K562 (cell line): ENCODE results near the gene SFRP5. TPM values are rescaled to one million over a fixed set of nuclear protein-coding genes. Genes with fewer than 3 reads are reported as not detected.

ENCODE experiments used
- ATAC-seq: fragments of 200-7000 bp; cut with Tn5 transposase; 3 replicates; pipeline ENCODE4 v1.9.1; 2020; ENCODE audit warnings: moderate library complexity
- BruUV-seq: library from RNA; stranded (reverse); fragments of 400-500 nt; replicated peaks from 2 replicates; lab custom pipeline; 2021; lab: Mats Ljungman, UMichigan
- CTCF ChIA-PET: fragments of 300-600 bp; formaldehyde crosslinking; extraction: SDS; loops from one replicate; lab custom pipeline; 2021; ENCODE audit warnings: low intra/inter-chr PET ratio; lab: Yijun Ruan, JAX
- POLR2A ChIA-PET: fragments of 300-600, 350-650 bp; sonication (Branson Sonifier 250); formaldehyde crosslinking; extraction: SDS; loops from one replicate; lab custom pipeline; 2021; ENCODE audit warnings: antibody characterized with exemption, inconsistent platforms; lab: Yijun Ruan, JAX
- DNase-seq, 4 experiments: peaks; one replicate each; pipeline versions ENCODE4 v3.0.0 to v3.0.0-alpha.2; 2011 to 2018; ENCODE audit warnings: low spot score in 3 of 4, mixed read lengths in 3 of 4; ENCODE audit errors: extremely low read depth in 1 of 4
- FAIRE-seq: peaks from 2 replicates; lab custom pipeline; 2011; peaks lifted over from hg19 to GRCh38; lab: Jason Lieb, UNC
- H2AFZ ChIP-seq: 2 replicates; pipeline ENCODE4 v1.6.0; 2011; ENCODE audit warnings: low read depth, low read length, control low read depth, inconsistent platforms
- H3K27ac ChIP-seq: fragments of 200-600 bp; 3 replicates; pipeline ENCODE4 v1.8.0; 2011; ENCODE audit warnings: low read depth, mild to moderate bottlenecking, control low read depth, inconsistent platforms, low read length, moderate library complexity, mixed read lengths; ENCODE audit errors: extremely low read depth
- H3K27me3 ChIP-seq, 2 experiments: fragments of 300-600 bp in 1 of 2; 2 replicates in 1 of 2; 3 replicates in 1 of 2; pipeline versions ENCODE4 v1.6.0 to v1.8.0; 2011; ENCODE audit warnings: inconsistent platforms in 2 of 2, low read length in 2 of 2, mild to moderate bottlenecking in 1 of 2, mixed read lengths in 1 of 2, moderate library complexity in 1 of 2; ENCODE audit not compliant: control insufficient read depth in 2 of 2, insufficient read depth in 2 of 2
- H3K36me3 ChIP-seq: fragments of 300-600 bp; 3 replicates; pipeline ENCODE4 v1.8.0; 2011; ENCODE audit warnings: mild to moderate bottlenecking, low read length, inconsistent platforms; ENCODE audit not compliant: control insufficient read depth, insufficient read depth
- H3K4me1 ChIP-seq, 2 experiments: fragments of 200-600 bp in 1 of 2; replicated peaks in 1 of 2; 2 replicates in 1 of 2; 3 replicates in 1 of 2; pipeline versions ENCODE4 v1.5.1 to v1.8.0; 2011; ENCODE audit warnings: inconsistent platforms in 2 of 2, low read length in 2 of 2, mild to moderate bottlenecking in 1 of 2, mixed read lengths in 1 of 2, moderate library complexity in 1 of 2; ENCODE audit not compliant: control insufficient read depth in 2 of 2, insufficient read depth in 2 of 2
- H3K4me2 ChIP-seq: 2 replicates; pipeline ENCODE4 v1.6.1; 2011; ENCODE audit warnings: low read length, control low read depth, inconsistent platforms, mixed read lengths; ENCODE audit not compliant: insufficient read depth
- H3K4me3 ChIP-seq: fragments of 200-600 bp; sonication (generic), shearing (Covaris generic); 2 replicates; pipeline ENCODE4 v1.5.1; 2016; ENCODE audit warnings: control low read depth, inconsistent platforms
- H3K79me2 ChIP-seq: fragments of 200-600 bp; 3 replicates; pipeline ENCODE4 v1.8.0; 2011; ENCODE audit warnings: low read length, inconsistent platforms; ENCODE audit not compliant: control insufficient read depth, insufficient read depth
- H3K9ac ChIP-seq, 2 experiments: 2 replicates each; pipeline versions ENCODE4 v1.6.0 to v1.6.1; 2011; ENCODE audit warnings: low read depth in 2 of 2, low read length in 2 of 2, control low read depth in 1 of 2, inconsistent platforms in 1 of 2, mild to moderate bottlenecking in 1 of 2, mixed read lengths in 1 of 2; ENCODE audit not compliant: insufficient read depth in 1 of 2
- H3K9me1 ChIP-seq: one replicate; pipeline ENCODE4 v1.6.0; 2011; ENCODE audit warnings: inconsistent platforms, mild to moderate bottlenecking, low read length, moderate library complexity; ENCODE audit not compliant: control insufficient read depth, insufficient read depth
- H3K9me3 ChIP-seq: replicated peaks from 2 replicates; pipeline ENCODE4 v1.5.1; 2011; ENCODE audit warnings: low read depth, low read length, inconsistent platforms; ENCODE audit not compliant: control insufficient read depth, insufficient read depth
- H4K20me1 ChIP-seq: replicated peaks from 2 replicates; pipeline ENCODE4 v1.6.1; 2011; ENCODE audit warnings: low read length, inconsistent platforms, mixed read lengths; ENCODE audit not compliant: control insufficient read depth, insufficient read depth
- ARID1B ChIP-seq: fragments of 450-650 bp; IDR thresholded peaks from 2 replicates; pipeline ENCODE4 v1.6.1; 2016; ENCODE audit warnings: antibody characterized with exemption, mild to moderate bottlenecking, inconsistent platforms
- FOSL1 ChIP-seq: fragments of 200-800 bp; sonication (Bioruptor generic); conservative IDR thresholded peaks from 2 replicates; pipeline ENCODE4 v1.6.1; 2016; ENCODE audit warnings: missing genetic modification characterization, missing compliant biosample characterization
- JUND ChIP-seq, 2 experiments: IDR thresholded peaks; 2 replicates in 1 of 2; 3 replicates in 1 of 2; pipeline ENCODE4 v1.6.1; 2011; ENCODE audit warnings: borderline replicate concordance in 2 of 2, low read depth in 2 of 2, low read length in 2 of 2, improper control_type of control experiment in 1 of 2, missing biosample characterization in 1 of 2, missing genetic modification characterization in 1 of 2, missing genetic modification reagents in 1 of 2
- MAFF ChIP-seq: IDR thresholded peaks from 2 replicates; pipeline ENCODE4 v1.6.1; 2012; ENCODE audit warnings: low read length, improper control_type of control experiment
- NFE2L1 ChIP-seq: fragments of 450-650 bp; IDR thresholded peaks from 2 replicates; pipeline ENCODE4 v1.6.1; 2016; ENCODE audit warnings: missing genetic modification characterization, low read depth, mild to moderate bottlenecking, missing compliant biosample characterization, moderate library complexity, borderline replicate concordance
- RBBP5 ChIP-seq: fragments of 200-600 bp; sonication (generic); IDR thresholded peaks from 2 replicates; pipeline ENCODE4 v1.6.1; 2012; ENCODE audit warnings: borderline replicate concordance, mild to moderate bottlenecking, low read length, control low read depth, inconsistent platforms; ENCODE audit not compliant: insufficient read depth, poor library complexity, severe bottlenecking
- RBM15 ChIP-seq: fragments of 200-400 bp; formaldehyde crosslinking; IDR thresholded peaks from 2 replicates; pipeline ENCODE4 v1.6.1; 2018; ENCODE audit warnings: mild to moderate bottlenecking, low read length, moderate library complexity; ENCODE audit not compliant: insufficient read depth
- TAL1 ChIP-seq: fragments of 450-650 bp; IDR thresholded peaks from 2 replicates; pipeline ENCODE4 v1.6.1; 2016; ENCODE audit warnings: mild to moderate bottlenecking
- TCF3 ChIP-seq: sonication (generic); formaldehyde crosslinking; IDR thresholded peaks from 2 replicates; pipeline ENCODE4 v1.4.0; 2020; ENCODE audit warnings: mild to moderate bottlenecking, missing genetic modification reagents
- ZNF766 ChIP-seq: fragments of 200-800 bp; sonication (Bioruptor generic); conservative IDR thresholded peaks from 2 replicates; pipeline ENCODE4 v1.6.1; 2016; ENCODE audit warnings: missing genetic modification characterization, missing compliant biosample characterization
- WGBS: fragments of 100-300 bp; shearing (Covaris generic); methylation state at CpG from one replicate; pipeline ENCODE4 v1.1.6; 2016; ENCODE audit warnings: low coverage, mixed read lengths; ENCODE audit not compliant: insufficient coverage; ENCODE audit errors: missing lambda C conversion rate; 5-methylcytosine and 5-hydroxymethylcytosine counted together
- in situ Hi-C: fragments of 300-500 bp; cut with MboI; formaldehyde crosslinking; loops from 4 replicates; pipeline ENCODE4 v1.15.0; 2018; ENCODE audit warnings: inconsistent platforms, mixed read lengths
- intact Hi-C: fragments of 100-400 bp; cut with micrococcal nuclease; formaldehyde crosslinking; loops from 2 replicates; pipeline ENCODE4 v1.14.2; 2022
- polyA plus RNA-seq, 8 experiments: library from polyadenylated mRNA; depleted of rRNA in 4 of 8; stranded (reverse) in 5 of 8; unstranded in 3 of 8; fragments of >200 nt; fragmentation: Nextera tagmentation in 2 of 8; fragmentation: Illumina TruSeq in 1 of 8; extraction: Ambion mirVana in 2 of 8; extraction: Trizol in 1 of 8; gene quantifications; 2 replicates each; pipeline versions ENCODE4 v1.2.1 to v1.2.3, GENCODE V29; 2011 to 2014; ENCODE audit warnings: inconsistent platforms in 1 of 8, missing spikeins in 1 of 8
- total RNA-seq, 7 experiments: library from RNA; depleted of rRNA in 6 of 7; stranded (reverse); fragments of >200 nt in 6 of 7; fragmentation: Illumina TruSeq in 2 of 7; extraction: Trizol in 2 of 7; gene quantifications; 2 replicates each; pipeline versions ENCODE4 v1.2.1 to v1.2.3, GENCODE V29; 2011 to 2021; ENCODE audit warnings: low replicate concordance in 1 of 7

Gene SFRP5
- total and polyA plus RNA-seq, 9 of the 15 experiments (the other 6 are each of a cell fraction or from before 2014, with no cell fraction given), result 0.07 to 0.29 (median 0.13) TPM; not detected in 3

- peak; percentile 62 for TF ChIP-seq ARID1B
- TF ChIP-seq RBBP5, result peak; percentile 45
- TF ChIP-seq TAL1, result peak; percentile 27; the same call in 1 of the 2 replicates
- TF ChIP-seq JUND (IDR thresholded peaks at IDR 0.05; ENCODE audit: borderline replicate concordance, low read depth, low read length), result no peak
- peak; percentile 23; the same call in 1 of the 3 replicates for TF ChIP-seq JUND (tag; IDR thresholded peaks at IDR 0.05; ENCODE audit: borderline replicate concordance, low read depth, low read length)
- TF ChIP-seq FOSL1, result 0 out of 2 replicates have a peak, but pooled peaks have one; percentile 15
Measured at GRCh38 chr10:97743169-97743943, 28.4 kb downstream of the SFRP5 start (continued).

- H3K4me2 ChIP-seq, result no peak overlapping the region
- DNase-seq (no peak), ATAC-seq (no peak), FAIRE-seq (no peak)
- no TSS peak for BruUV-seq
- no peak overlapping the region for H2AFZ ChIP-seq
- in situ Hi-C loops, result no loop called here
- no peaks in the 10 kb centered on the region for H3K27me3 ChIP-seq
- no peak overlapping the region for H3K4me3 ChIP-seq
- peaks cover 28 to 43% of the 10 kb centered on the region in 2 experiments for H3K4me1 ChIP-seq
- TF ChIP-seq TCF3 (CRISPR knock-in tag) (no peak), ZNF766 (CRISPR knock-in tag) (no peak), NFE2L1 (tag) (no peak), MAFF (no peak), RBM15 (no peak)
- peaks cover 67% of the 10 kb centered on the region for H3K79me2 ChIP-seq
- H3K36me3 ChIP-seq, result peaks cover 50% of the 10 kb centered on the region
- H3K9ac ChIP-seq, result no peak overlapping the region
- H3K9me1 ChIP-seq, result no peaks in the 10 kb centered on the region
- H3K9me3 ChIP-seq, result no peaks in the 10 kb centered on the region; the same call in 1 of the 2 replicates
- no peak overlapping the region for H3K27ac ChIP-seq
- intact Hi-C loops, result no loop called here
- peaks cover 6% of the 10 kb centered on the region; the same call in 1 of the 2 replicates for H4K20me1 ChIP-seq
- POLR2A ChIA-PET, result no interaction called here
- CTCF ChIA-PET, result no interaction called here
- 100% methylated on average over 1 of the region's 2 CpGs for WGBS
Measured at GRCh38 chr10:97740613-97741012, 31.2 kb downstream of the SFRP5 start.
